Osteoblast (primary cell): ENCODE results near the gene PGM3. TPM values are rescaled to one million over a fixed set of nuclear protein-coding genes. Genes with fewer than 3 reads are reported as not detected.

Source experiments
- DNase-seq: peaks from one replicate; pipeline ENCODE4 v3.0.0; 2011; ENCODE audit warnings: low spot score, mixed read lengths; ENCODE audit not compliant: insufficient read length; ENCODE audit errors: missing footprints
- H2AFZ ChIP-seq: 2 replicates; pipeline ENCODE4 v1.6.0; 2011; ENCODE audit warnings: mild to moderate bottlenecking, low read length
- H3K27ac ChIP-seq: 2 replicates; pipeline ENCODE4 v1.5.1; 2011; ENCODE audit warnings: mild to moderate bottlenecking, low read depth, low read length, moderate library complexity
- H3K27me3 ChIP-seq: 2 replicates; pipeline ENCODE4 v1.6.0; 2012; ENCODE audit warnings: mild to moderate bottlenecking, control low read depth, inconsistent platforms, low read length, moderate library complexity; ENCODE audit not compliant: insufficient read depth
- H3K36me3 ChIP-seq: 2 replicates; pipeline ENCODE4 v1.5.1; 2011; ENCODE audit warnings: mild to moderate bottlenecking, low read length, control low read depth, moderate library complexity; ENCODE audit not compliant: insufficient read depth
- H3K4me1 ChIP-seq: 2 replicates; pipeline ENCODE4 v1.5.1; 2011; ENCODE audit warnings: mild to moderate bottlenecking, low read length, control low read depth, moderate library complexity; ENCODE audit not compliant: insufficient read depth
- H3K4me2 ChIP-seq: 2 replicates; pipeline ENCODE4 v1.6.0; 2011; ENCODE audit warnings: mild to moderate bottlenecking, low read length; ENCODE audit not compliant: insufficient read depth
- H3K4me3 ChIP-seq: fragments of 200-600 bp; sonication (generic); 3 replicates; pipeline ENCODE4 v1.5.1; 2012; ENCODE audit warnings: mild to moderate bottlenecking, low read length, inconsistent platforms; ENCODE audit not compliant: insufficient read depth
- H3K79me2 ChIP-seq: 2 replicates; pipeline ENCODE4 v1.6.0; 2012; ENCODE audit warnings: mild to moderate bottlenecking, low read length, control low read depth, inconsistent platforms; ENCODE audit not compliant: insufficient read depth
- H3K9me3 ChIP-seq: 2 replicates; pipeline ENCODE4 v1.5.1; 2011; ENCODE audit warnings: low read depth, low read length, control low read depth
- H4K20me1 ChIP-seq: 2 replicates; pipeline ENCODE4 v1.6.0; 2012; ENCODE audit warnings: mild to moderate bottlenecking, low read length, control low read depth; ENCODE audit not compliant: insufficient read depth
- total RNA-seq: library from RNA; depleted of rRNA; stranded (reverse); fragments of >200 nt; gene quantifications from 2 replicates; pipeline ENCODE4 v1.2.3, GENCODE V29; 2012
- TF ChIP-seq, protein P1 (sequence below): IDR thresholded peaks from 2 replicates; pipeline ENCODE4 v1.5.1; 2011; ENCODE audit warnings: mild to moderate bottlenecking, low read depth, low read length, moderate library complexity; ENCODE audit errors: extremely low read depth

PGM3 gene
- total RNA-seq, 1 donor = 93.0 TPM

DNA sequence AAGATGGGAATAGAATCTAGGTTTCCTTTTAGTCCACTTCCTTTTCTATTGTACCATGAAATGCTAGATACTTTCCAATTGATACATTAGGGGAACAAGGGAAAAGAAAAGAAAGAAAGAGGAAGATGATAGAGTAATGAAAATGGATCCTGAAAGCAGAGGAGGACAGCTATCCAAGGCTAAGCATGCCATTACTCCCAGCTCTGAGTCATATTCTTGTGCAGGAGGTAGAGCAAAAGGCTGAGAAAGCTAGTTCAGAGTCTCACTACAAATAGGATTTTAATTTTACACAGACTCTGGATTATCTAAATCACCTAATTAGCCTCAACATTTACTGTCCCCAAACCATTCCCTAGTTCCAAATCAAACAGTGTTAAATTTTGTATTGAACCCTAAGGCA, 23.7 kb upstream of the PGM3 start:
- no peaks in the 10 kb centered on the region for H3K27me3 ChIP-seq
- TF ChIP-seq, protein P1, sequence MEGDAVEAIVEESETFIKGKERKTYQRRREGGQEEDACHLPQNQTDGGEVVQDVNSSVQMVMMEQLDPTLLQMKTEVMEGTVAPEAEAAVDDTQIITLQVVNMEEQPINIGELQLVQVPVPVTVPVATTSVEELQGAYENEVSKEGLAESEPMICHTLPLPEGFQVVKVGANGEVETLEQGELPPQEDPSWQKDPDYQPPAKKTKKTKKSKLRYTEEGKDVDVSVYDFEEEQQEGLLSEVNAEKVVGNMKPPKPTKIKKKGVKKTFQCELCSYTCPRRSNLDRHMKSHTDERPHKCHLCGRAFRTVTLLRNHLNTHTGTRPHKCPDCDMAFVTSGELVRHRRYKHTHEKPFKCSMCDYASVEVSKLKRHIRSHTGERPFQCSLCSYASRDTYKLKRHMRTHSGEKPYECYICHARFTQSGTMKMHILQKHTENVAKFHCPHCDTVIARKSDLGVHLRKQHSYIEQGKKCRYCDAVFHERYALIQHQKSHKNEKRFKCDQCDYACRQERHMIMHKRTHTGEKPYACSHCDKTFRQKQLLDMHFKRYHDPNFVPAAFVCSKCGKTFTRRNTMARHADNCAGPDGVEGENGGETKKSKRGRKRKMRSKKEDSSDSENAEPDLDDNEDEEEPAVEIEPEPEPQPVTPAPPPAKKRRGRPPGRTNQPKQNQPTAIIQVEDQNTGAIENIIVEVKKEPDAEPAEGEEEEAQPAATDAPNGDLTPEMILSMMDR = no peak
- H3K4me3 ChIP-seq = no peak overlapping the region
- H3K4me1 ChIP-seq = peaks cover 22% of the 10 kb centered on the region
- H4K20me1 ChIP-seq = no peaks in the 10 kb centered on the region
- no peaks in the 10 kb centered on the region for H3K79me2 ChIP-seq
- no peaks in the 10 kb centered on the region for H3K9me3 ChIP-seq
- peak overlapping the region; percentile 8 for H2AFZ ChIP-seq
- H3K36me3 ChIP-seq = no peaks in the 10 kb centered on the region
- H3K27ac ChIP-seq = peak overlapping the region; percentile 93
- DNase-seq = no peak
- no peak overlapping the region for H3K4me2 ChIP-seq

DNA sequence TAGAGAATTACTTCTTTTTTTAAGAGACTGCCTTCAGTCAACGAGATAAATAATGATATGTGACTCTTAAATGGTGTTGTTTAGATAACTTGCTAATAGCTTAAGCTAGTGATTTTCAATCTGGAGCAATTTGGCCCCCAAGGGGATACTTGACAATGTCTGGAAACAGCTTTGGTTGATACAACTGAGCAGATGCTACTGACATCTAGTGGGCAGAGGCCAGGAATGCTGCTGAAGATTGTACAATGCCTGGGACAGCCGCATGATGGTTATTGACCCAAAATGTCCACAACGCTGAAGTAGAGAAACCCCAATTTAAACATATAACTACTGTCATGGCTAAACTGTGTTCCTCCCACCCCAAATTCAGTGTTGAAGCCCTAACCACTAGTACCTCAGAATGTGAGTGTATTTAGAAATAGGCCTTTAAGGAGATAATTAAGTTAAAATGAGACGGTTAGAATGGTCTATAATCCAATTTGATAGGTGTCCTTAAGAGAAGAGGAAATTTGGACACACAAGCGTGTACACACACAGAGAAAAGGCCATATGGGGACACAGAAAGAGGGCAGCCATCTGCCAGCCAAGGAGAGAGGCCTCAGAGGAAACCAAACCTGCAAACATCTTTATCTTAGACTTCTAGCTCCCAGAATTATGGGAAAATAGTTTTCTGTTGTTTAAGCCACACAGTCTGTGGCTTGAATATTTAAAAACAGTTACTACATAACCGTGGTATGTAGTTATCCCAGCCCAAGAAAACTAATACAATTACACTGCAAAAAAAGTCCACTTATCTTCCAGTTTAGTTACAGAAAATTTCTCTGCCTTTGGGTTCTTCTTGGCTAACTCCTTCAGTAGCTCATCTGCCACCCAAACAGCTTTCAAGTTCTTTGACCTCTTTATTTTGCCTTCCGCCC, 22.3 kb upstream of the PGM3 start:
- no peaks in the 10 kb centered on the region for H4K20me1 ChIP-seq
- peak overlapping the region; percentile 85 for H2AFZ ChIP-seq
- TF ChIP-seq, protein P1 = peak; percentile 95
- H3K4me1 ChIP-seq = peaks cover 22% of the 10 kb centered on the region
- no peaks in the 10 kb centered on the region for H3K36me3 ChIP-seq
- no peaks in the 10 kb centered on the region for H3K27me3 ChIP-seq
- H3K27ac ChIP-seq = peak overlapping the region; percentile 93
- DNase-seq = peak; percentile 17
- H3K4me3 ChIP-seq = peak overlapping the region; percentile 29
- peak overlapping the region; percentile 75 for H3K4me2 ChIP-seq
- H3K9me3 ChIP-seq = no peaks in the 10 kb centered on the region
- H3K79me2 ChIP-seq = no peaks in the 10 kb centered on the region

DNA sequence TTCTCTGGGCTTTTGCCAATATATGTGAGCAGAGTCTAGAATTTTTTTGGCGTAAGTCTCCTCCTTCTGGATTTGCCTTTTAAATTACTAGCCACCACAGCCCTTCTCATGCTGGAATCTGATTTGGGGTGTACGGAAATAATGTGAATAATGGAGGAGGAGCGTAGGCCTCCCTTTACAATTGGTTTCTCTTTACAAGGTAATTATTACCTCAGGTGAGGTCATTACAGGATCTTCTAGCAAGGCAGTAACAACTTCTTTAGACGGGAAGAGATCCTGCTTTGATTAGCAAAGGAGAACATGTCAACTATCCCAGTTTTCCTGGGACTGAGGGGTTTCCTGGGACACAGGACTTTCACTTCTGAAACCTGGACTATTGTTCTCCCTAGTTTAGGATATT, 9.0 kb upstream of the PGM3 start:
- Histone ChIP-seq H3K4me3 (no peak overlapping the region), H3K36me3 (peaks cover 6% of the 10 kb centered on the region), H3K9me3 (no peaks in the 10 kb centered on the region), H3K27ac (no peak overlapping the region), H2AFZ (no peak overlapping the region), H4K20me1 (no peaks in the 10 kb centered on the region), H3K27me3 (no peaks in the 10 kb centered on the region), H3K4me2 (no peak overlapping the region), H3K4me1 (peaks cover 24% of the 10 kb centered on the region), H3K79me2 (no peaks in the 10 kb centered on the region)
- no peak for DNase-seq
- TF ChIP-seq, protein P1 = no peak

DNA sequence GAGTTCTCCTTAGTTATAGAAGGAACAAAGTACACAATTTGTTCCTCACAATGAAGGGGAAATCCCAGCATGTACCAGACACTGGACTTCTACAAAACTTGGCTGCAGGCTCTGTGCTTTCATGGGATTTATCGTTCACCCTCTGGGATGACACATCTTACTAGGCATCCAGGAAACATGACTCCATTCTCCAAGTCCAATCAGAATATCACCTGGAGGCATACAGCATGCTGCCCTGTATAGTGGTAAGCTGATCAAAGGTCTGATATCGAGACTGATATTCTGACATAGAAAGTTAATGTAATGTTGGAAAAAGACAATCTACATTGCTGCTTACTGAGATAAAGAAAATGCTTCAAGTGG, 6.8 kb upstream of the PGM3 start:
- peaks cover 24% of the 10 kb centered on the region for H3K4me1 ChIP-seq
- TF ChIP-seq, protein P1 = no peak
- no peaks in the 10 kb centered on the region for H3K27me3 ChIP-seq
- no peak overlapping the region for H2AFZ ChIP-seq
- H3K79me2 ChIP-seq = no peaks in the 10 kb centered on the region
- peak overlapping the region; percentile 57 for H3K27ac ChIP-seq
- H3K36me3 ChIP-seq = peaks cover 15% of the 10 kb centered on the region
- peak overlapping the region; percentile 4 for H3K4me2 ChIP-seq
- peak; percentile 91 for DNase-seq
- no peaks in the 10 kb centered on the region for H4K20me1 ChIP-seq
- no peaks in the 10 kb centered on the region for H3K9me3 ChIP-seq
- no peak overlapping the region for H3K4me3 ChIP-seq
